ENCODE measurements around the gene C3orf80. TPM values are rescaled to one million over a fixed set of nuclear protein-coding genes. Genes with fewer than 3 reads are reported as not detected.

Gene C3orf80
- total RNA-seq, 1 donor from 2014 or later = not detected

DNA sequence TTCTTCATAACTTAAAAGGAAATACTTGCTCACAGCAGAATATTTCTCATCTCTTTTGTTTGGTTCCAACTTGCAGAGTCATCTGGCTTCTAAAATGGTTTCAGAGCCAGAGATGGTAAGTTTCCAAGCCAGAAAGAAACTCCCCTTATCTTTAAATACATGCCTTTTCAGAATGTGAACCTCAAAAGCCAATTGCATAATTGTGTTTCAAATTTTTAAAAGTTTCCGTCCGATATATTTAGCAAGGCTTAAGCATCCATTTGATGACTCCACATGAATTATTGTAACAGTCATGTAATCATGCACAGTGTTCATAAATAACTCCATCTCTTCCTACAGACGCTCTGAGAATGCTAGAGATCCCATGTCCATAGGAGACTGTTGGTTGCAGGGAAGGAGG, 40.6 kb upstream of the C3orf80 start:
- Mint-ChIP-seq H3K9me3 (no peaks in the 10 kb centered on the region), H3K4me3 (no peak overlapping the region), H3K4me1 (no peaks in the 10 kb centered on the region), H3K36me3 (no peaks in the 10 kb centered on the region), H3K27ac (no peak overlapping the region), H3K27me3 (ENCODE audit: insufficient read depth, low read depth) (peaks cover 5% of the 10 kb centered on the region)
- no peak overlapping the region for H3K27ac ChIP-seq
- no peaks in the 10 kb centered on the region for H3K79me2 ChIP-seq (ENCODE audit: low read depth)
- no peaks in the 10 kb centered on the region for H3F3A ChIP-seq (ENCODE audit: low read depth)
- no peaks in the 10 kb centered on the region for H3K27me3 ChIP-seq
- no peaks in the 10 kb centered on the region for H3K36me3 ChIP-seq
- TF ChIP-seq, protein P1, sequence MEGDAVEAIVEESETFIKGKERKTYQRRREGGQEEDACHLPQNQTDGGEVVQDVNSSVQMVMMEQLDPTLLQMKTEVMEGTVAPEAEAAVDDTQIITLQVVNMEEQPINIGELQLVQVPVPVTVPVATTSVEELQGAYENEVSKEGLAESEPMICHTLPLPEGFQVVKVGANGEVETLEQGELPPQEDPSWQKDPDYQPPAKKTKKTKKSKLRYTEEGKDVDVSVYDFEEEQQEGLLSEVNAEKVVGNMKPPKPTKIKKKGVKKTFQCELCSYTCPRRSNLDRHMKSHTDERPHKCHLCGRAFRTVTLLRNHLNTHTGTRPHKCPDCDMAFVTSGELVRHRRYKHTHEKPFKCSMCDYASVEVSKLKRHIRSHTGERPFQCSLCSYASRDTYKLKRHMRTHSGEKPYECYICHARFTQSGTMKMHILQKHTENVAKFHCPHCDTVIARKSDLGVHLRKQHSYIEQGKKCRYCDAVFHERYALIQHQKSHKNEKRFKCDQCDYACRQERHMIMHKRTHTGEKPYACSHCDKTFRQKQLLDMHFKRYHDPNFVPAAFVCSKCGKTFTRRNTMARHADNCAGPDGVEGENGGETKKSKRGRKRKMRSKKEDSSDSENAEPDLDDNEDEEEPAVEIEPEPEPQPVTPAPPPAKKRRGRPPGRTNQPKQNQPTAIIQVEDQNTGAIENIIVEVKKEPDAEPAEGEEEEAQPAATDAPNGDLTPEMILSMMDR (IDR thresholded peaks at IDR 0.05) = no peak
- no peak for TF ChIP-seq EZH2phosphoT487 (IDR thresholded peaks at IDR 0.05)
- no peak for TF ChIP-seq EZH2 (IDR thresholded peaks at IDR 0.05)
- no peak overlapping the region for H3K9ac ChIP-seq
- H3K4me1 ChIP-seq = peaks cover 6% of the 10 kb centered on the region
- no peak overlapping the region for H2AFZ ChIP-seq (replicated peaks)
- no peaks in the 10 kb centered on the region for H3K9me3 ChIP-seq (ENCODE audit: low read depth)
- no peaks in the 10 kb centered on the region for H4K20me1 ChIP-seq (ENCODE audit: low read depth)
- no peak for DNase-seq (ENCODE audit: low spot score)
- no peak overlapping the region for H3K4me2 ChIP-seq
- H3K4me3 ChIP-seq = no peak overlapping the region

DNA sequence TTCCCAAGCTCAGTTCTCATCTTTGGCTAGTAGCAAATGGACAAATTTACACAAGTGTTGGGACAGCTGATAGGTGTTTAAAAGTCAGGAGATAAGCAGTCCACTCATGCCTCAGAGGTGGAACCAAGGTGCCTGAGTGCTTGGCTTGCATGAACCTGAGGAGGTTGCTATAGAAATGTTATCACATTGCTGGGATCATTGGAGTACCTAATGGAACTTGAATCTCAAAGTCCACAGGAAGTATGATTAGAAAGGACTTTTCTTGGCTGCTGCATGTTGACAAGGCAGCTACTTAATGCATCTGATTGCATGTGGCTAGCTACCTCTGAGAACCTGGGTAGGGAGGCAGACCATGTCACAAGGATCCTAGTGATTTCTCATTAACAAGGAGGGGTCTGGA, 39.5 kb upstream of the C3orf80 start:
- Histone ChIP-seq H3K4me3 (no peak overlapping the region), H3K36me3 (no peaks in the 10 kb centered on the region), H3K9me3 (ENCODE audit: low read depth) (no peaks in the 10 kb centered on the region), H3K9ac (no peak overlapping the region), H3K4me2 (no peak overlapping the region), H3K79me2 (ENCODE audit: low read depth) (no peaks in the 10 kb centered on the region), H3K27ac (no peak overlapping the region), H3K4me1 (no peaks in the 10 kb centered on the region), H3K27me3 (no peaks in the 10 kb centered on the region), H2AFZ (replicated peaks) (peak overlapping the region; percentile 3), H4K20me1 (ENCODE audit: low read depth) (no peaks in the 10 kb centered on the region), H3F3A (ENCODE audit: low read depth) (no peaks in the 10 kb centered on the region)
- H3K4me3 Mint-ChIP-seq = no peak overlapping the region
- H3K27ac Mint-ChIP-seq = no peak overlapping the region
- DNase-seq (ENCODE audit: low spot score) = no peak
- no peaks in the 10 kb centered on the region for H3K36me3 Mint-ChIP-seq
- no peaks in the 10 kb centered on the region for H3K4me1 Mint-ChIP-seq
- no peak for TF ChIP-seq EZH2 (IDR thresholded peaks at IDR 0.05)
- TF ChIP-seq, protein P1 (IDR thresholded peaks at IDR 0.05) = no peak
- TF ChIP-seq EZH2phosphoT487 (IDR thresholded peaks at IDR 0.05) = no peak
- no peaks in the 10 kb centered on the region for H3K9me3 Mint-ChIP-seq
- H3K27me3 Mint-ChIP-seq (ENCODE audit: insufficient read depth, low read depth) = peaks cover 5% of the 10 kb centered on the region

DNA sequence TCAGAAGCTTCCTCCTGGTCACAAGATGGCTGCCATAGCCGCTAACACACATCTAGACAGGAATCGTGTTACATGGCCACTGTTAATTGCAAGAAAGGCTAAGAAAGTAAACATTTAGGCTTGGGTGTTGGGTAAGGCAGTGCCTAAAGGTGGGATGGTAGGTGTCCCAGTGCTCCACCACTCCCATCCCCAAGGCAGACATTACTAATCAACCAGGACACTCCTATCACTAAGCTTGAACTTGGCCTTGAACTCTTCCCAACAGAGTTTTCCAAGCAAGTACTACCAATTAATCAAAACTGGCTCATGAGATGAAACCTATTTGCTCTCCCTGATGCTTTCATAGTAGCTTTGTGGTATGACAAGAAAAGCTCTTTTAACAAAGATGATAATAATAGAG, 37.9 kb upstream of the C3orf80 start:
- Histone ChIP-seq H3K36me3 (no peaks in the 10 kb centered on the region), H3K9ac (no peak overlapping the region), H3K4me2 (no peak overlapping the region), H3K27me3 (no peaks in the 10 kb centered on the region), H3K9me3 (ENCODE audit: low read depth) (no peaks in the 10 kb centered on the region), H3K79me2 (ENCODE audit: low read depth) (no peaks in the 10 kb centered on the region), H4K20me1 (ENCODE audit: low read depth) (no peaks in the 10 kb centered on the region), H3F3A (ENCODE audit: low read depth) (no peaks in the 10 kb centered on the region), H2AFZ (replicated peaks) (no peak overlapping the region), H3K27ac (no peak overlapping the region), H3K4me1 (no peaks in the 10 kb centered on the region), H3K4me3 (no peak overlapping the region)
- Mint-ChIP-seq H3K9me3 (peaks cover 3% of the 10 kb centered on the region), H3K4me3 (no peak overlapping the region), H3K4me1 (no peaks in the 10 kb centered on the region), H3K36me3 (no peaks in the 10 kb centered on the region), H3K27ac (no peak overlapping the region), H3K27me3 (ENCODE audit: insufficient read depth, low read depth) (peaks cover 5% of the 10 kb centered on the region)
- TF ChIP-seq, protein P1 (IDR thresholded peaks at IDR 0.05) = no peak
- TF ChIP-seq EZH2phosphoT487 (IDR thresholded peaks at IDR 0.05) (no peak), EZH2 (IDR thresholded peaks at IDR 0.05) (no peak)
- no peak for DNase-seq (ENCODE audit: low spot score)

Measured in neural progenitor cell (in vitro differentiated cells).